Body of pancreas (tissue), 4 donors: ENCODE results near the gene PUM2. TPM values are rescaled to one million over a fixed set of nuclear protein-coding genes. Genes with fewer than 3 reads are reported as not detected.
"Not testable (repeated sequence)": the region's sequence is repeated elsewhere in the genome, so short reads cannot be mapped to it uniquely, and the experiment has no call there.

ENCODE experiments used
- ATAC-seq: fragments of 150-250 bp; one replicate; pipeline ENCODE4 v1.9.1; 2016
- DNase-seq, 4 donors: peaks; one replicate each; pipeline ENCODE4 v3.0.0-alpha.2; 2019
- H3K27ac ChIP-seq, 4 donors: fragments of 200-600 bp; sonication (generic); 1 replicate in 3 of 4; 2 replicates in 1 of 4; pipeline versions ENCODE4 v1.5.1 to v1.6.1; 2016 to 2019; ENCODE audit warnings: mild to moderate bottlenecking in 1 of 4, mixed read lengths in 1 of 4, moderate library complexity in 1 of 4
- H3K27me3 ChIP-seq, 2 donors: fragments of 200-600 bp; sonication (generic); one replicate each; pipeline ENCODE4 v1.6.0; 2016; ENCODE audit warnings: mild to moderate bottlenecking in 1 of 2
- H3K36me3 ChIP-seq, 2 donors: fragments of 200-600 bp; sonication (generic); replicated peaks in 1 of 2; 2 replicates each; pipeline ENCODE4 v1.5.1; 2016; ENCODE audit warnings: low read depth in 2 of 2; ENCODE audit not compliant: insufficient read depth in 1 of 2
- H3K4me1 ChIP-seq: fragments of 200-600 bp; sonication (generic); one replicate; pipeline ENCODE4 v1.6.0; 2016
- H3K4me3 ChIP-seq, 2 donors: fragments of 200-600 bp; sonication (generic); 1 replicate in 1 of 2; 2 replicates in 1 of 2; pipeline ENCODE4 v1.5.1; 2016 to 2019
- H3K9me3 ChIP-seq, 3 donors: fragments of 200-600 bp; sonication (generic); 1 replicate in 2 of 3; 2 replicates in 1 of 3; pipeline ENCODE4 v1.5.1; 2016
- POLR2A ChIP-seq, 3 donors: fragments of 450-650 bp; IDR thresholded peaks; one replicate each; pipeline ENCODE4 v1.6.1; 2016; ENCODE audit warnings: antibody characterized with exemption in 3 of 3, mild to moderate bottlenecking in 2 of 3
- WGBS, 2 donors: methylation state at CpG; one replicate each; pipeline ENCODE4 v1.1.5; 2017; 5-methylcytosine and 5-hydroxymethylcytosine counted together
- intact Hi-C: fragments of 100-400 bp; cut with DNase I; formaldehyde crosslinking; loops from one replicate; pipeline ENCODE4 v1.15.1; 2023
- total RNA-seq, 2 donors: library from RNA; depleted of rRNA; stranded (reverse); fragments of >200 nt; gene quantifications; one replicate each; pipeline ENCODE4 v1.1.0, GENCODE V29; 2016
- TF ChIP-seq, protein P1 (sequence below), 7 experiments: fragments of 450-650 bp in 4 of 7; fragments of 200-600 bp in 3 of 7; sonication (generic) in 3 of 7; IDR thresholded peaks; one replicate each; pipeline ENCODE4 v1.5.1; 2016 to 2019; ENCODE audit warnings: antibody characterized with exemption in 7 of 7

Gene PUM2
- total RNA-seq, 2 donors from 2014 or later = 25.7 to 43.3 TPM

DNA sequence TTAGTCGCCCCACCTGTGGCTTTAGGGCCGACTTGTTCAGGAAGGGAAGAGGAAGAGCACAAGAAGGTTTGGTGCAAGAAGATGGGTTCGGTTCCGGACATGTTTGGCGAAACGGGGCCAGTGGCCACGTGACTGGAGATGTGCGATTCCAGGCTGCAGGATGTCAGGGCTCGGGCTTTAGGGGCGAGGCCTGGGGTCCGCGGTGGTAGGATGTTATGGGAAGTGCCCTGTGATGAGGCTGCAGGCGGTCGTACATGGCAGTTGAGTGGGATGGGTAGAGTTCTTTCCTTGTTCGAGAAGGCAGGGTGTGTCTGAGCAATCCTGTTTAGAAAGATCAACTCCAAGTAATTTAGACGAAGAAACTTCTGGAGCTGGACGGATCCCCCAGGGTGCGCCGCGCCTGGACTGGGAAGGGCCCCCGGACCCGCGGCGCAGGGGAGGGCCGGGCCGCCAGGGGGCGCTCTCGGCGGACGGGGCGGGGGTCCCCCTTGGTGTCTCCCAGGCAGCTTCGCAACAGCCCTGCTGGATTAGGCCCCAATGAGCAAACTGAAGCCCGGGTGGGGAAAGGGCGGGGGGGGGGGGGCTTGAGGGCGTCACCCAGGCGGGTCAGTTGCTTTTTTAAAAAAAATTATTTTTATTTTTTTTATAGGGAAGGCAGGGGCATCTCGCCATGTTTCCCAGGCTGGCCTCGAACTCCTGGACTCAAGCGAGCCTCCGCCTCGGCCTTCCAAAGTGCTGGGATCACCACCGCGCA lies 108.5 kb downstream of the PUM2 start:
- Histone ChIP-seq H3K27ac (no peak overlapping the region), H3K4me1 (no peaks in the 10 kb centered on the region), H3K4me3 (no peak overlapping the region), H3K9me3 (no peaks in the 10 kb centered on the region), H3K36me3 (no peaks in the 10 kb centered on the region), H3K27me3 (no peaks in the 10 kb centered on the region)
- no peak for DNase-seq
- 37 to 41% methylated on average over 35 to 43 of the region's 43 CpGs for WGBS, 2 donors
- no peak for ATAC-seq
- no peak for TF ChIP-seq POLR2A (IDR thresholded peaks at IDR 0.05)
- TF ChIP-seq, protein P1, sequence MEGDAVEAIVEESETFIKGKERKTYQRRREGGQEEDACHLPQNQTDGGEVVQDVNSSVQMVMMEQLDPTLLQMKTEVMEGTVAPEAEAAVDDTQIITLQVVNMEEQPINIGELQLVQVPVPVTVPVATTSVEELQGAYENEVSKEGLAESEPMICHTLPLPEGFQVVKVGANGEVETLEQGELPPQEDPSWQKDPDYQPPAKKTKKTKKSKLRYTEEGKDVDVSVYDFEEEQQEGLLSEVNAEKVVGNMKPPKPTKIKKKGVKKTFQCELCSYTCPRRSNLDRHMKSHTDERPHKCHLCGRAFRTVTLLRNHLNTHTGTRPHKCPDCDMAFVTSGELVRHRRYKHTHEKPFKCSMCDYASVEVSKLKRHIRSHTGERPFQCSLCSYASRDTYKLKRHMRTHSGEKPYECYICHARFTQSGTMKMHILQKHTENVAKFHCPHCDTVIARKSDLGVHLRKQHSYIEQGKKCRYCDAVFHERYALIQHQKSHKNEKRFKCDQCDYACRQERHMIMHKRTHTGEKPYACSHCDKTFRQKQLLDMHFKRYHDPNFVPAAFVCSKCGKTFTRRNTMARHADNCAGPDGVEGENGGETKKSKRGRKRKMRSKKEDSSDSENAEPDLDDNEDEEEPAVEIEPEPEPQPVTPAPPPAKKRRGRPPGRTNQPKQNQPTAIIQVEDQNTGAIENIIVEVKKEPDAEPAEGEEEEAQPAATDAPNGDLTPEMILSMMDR (IDR thresholded peaks at IDR 0.05) = peak in 4 of 7 experiments; percentile 3 to 40 (median 17)
- intact Hi-C loops = no loop called here

DNA sequence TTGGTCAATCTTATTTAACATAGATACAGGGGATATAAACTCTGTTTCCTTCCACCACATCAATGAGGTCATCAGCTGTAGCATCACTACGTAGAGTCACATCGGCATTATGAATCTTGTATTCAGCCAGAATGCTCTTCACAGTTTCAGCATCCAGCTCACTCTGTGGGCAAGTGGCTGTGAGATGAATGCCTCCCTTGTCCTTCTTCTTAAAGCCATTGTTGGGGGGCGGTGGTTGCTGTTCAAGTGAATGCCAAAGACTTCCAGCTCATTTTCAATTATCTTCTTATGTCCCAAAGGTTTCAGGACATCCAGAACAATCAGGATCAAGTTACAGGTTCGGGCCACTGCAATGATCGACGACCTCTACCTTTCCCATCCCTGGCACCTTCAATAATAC lies 110.4 kb downstream of the PUM2 start:
- DNase-seq, H3K9me3 ChIP-seq, H3K27ac ChIP-seq, H3K36me3 ChIP-seq, H3K4me1 ChIP-seq, ATAC-seq, H3K27me3 ChIP-seq, intact Hi-C loops, H3K4me3 ChIP-seq: not testable (repeated sequence)
- 89 to 92% methylated on average over 6 of the region's 6 CpGs for WGBS, 2 donors

DNA sequence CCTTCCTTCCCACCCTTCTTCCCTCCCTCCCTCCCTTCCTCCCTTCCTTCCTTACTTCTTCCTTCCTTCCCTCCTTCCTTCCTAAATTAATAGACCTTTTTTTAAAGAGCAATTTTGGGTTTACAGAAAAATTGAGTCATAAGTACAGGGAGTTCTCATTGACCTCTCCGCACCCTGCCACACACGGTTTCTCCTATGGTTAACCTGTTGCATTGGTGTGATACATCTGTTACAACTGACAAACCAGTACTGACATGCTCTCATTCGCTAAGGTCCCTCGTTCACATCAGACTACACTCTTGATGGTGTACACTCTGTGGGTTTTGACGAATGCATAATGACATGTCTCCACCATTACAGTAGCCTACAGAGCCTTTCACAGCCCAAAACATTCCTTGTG lies 114.1 kb downstream of the PUM2 start:
- H3K4me3 ChIP-seq = no peak overlapping the region
- no peaks in the 10 kb centered on the region for H3K27me3 ChIP-seq
- ATAC-seq (no peak), DNase-seq (no peak)
- no peak overlapping the region for H3K27ac ChIP-seq
- intact Hi-C loops = no loop called here
- 65 to 67% methylated on average over 5 of the region's 5 CpGs for WGBS, 2 donors
- no peaks in the 10 kb centered on the region for H3K9me3 ChIP-seq
- TF ChIP-seq, protein P1 (IDR thresholded peaks at IDR 0.05) = no peak
- no peak for TF ChIP-seq POLR2A (IDR thresholded peaks at IDR 0.05)
- H3K36me3 ChIP-seq = no peaks in the 10 kb centered on the region
- H3K4me1 ChIP-seq = no peaks in the 10 kb centered on the region

DNA sequence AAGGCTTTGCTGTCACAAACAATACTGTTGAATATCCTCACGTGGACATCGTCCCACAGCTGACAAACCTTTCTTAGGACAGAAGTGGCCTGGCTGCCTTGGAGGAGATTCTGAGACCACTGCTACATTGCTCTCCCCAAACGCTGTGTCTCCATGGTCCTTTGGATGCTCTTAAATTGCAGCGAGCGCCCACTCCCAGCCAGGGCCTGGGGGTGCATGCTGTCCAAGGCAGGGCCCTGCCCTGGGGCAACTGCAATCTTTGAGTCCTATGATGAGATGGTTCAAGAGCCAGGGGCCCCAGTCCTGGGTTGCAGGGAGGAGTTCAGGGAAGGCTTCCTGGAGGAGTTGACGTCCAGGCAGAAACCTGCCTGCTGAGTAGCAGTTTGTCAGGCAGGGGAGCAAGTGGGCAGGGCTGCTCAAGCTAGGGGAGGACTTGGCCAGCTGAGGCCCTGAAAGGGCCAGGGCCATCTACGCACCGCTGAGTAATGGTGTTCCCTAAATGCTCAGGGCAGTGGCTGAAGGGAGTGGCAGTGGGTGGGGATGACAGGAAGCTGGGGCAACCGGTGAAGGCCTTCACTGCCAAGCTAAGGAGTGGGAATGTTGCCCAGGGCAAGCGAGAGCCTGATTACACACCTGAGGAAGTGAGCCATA lies 114.9 kb downstream of the PUM2 start:
- DNase-seq = no peak

DNA sequence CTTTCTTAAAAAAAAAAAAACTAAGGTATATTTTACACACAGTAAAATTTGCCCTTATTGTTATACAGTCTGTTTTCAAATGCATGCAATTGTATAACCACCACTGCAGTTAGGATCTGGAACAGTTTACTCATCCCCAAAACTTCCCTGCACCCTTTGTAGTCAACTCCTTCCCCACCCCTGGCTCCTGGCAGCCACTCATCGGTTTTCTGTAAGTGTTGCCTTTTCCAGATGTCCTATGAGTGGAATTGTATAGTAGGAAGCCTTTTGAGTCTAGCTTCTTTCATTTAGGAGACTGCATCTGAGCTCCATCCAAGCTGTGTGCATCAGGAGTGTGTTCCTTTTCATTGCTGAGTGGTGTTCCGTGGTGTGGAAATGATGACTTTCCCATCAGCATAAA lies 116.0 kb downstream of the PUM2 start:
- H3K9me3 ChIP-seq, DNase-seq, H3K27ac ChIP-seq, intact Hi-C loops, H3K27me3 ChIP-seq, H3K36me3 ChIP-seq, ATAC-seq, H3K4me1 ChIP-seq, H3K4me3 ChIP-seq: not testable (repeated sequence)
- 73 to 78% methylated on average over 2 of the region's 2 CpGs for WGBS, 2 donors

More for the DNA sequence above, 114.9 kb downstream of the PUM2 start:
- ATAC-seq = no peak
- no peak overlapping the region for H3K4me3 ChIP-seq
- H3K9me3 ChIP-seq = no peaks in the 10 kb centered on the region
- no peaks in the 10 kb centered on the region for H3K4me1 ChIP-seq
- WGBS, 2 donors = 77 to 89% methylated on average over 7 to 10 of the region's 10 CpGs
- no peaks in the 10 kb centered on the region for H3K27me3 ChIP-seq
- H3K27ac ChIP-seq = no peak overlapping the region
- TF ChIP-seq, protein P1 (IDR thresholded peaks at IDR 0.05) = no peak
- TF ChIP-seq POLR2A (IDR thresholded peaks at IDR 0.05) = no peak
- H3K36me3 ChIP-seq = no peaks in the 10 kb centered on the region
- intact Hi-C loops = no loop called here
